Parathyroid adenoma (tissue), 2 donors: ENCODE data around the gene MTA2.

ENCODE experiments used
- H2AFZ ChIP-seq: fragments of 300-600 bp; sonication (generic); one replicate; pipeline ENCODE4 v1.7.0; 2017; ENCODE audit warnings: antibody characterized with exemption, mild to moderate bottlenecking
- H3K27ac ChIP-seq: fragments of 300-600 bp; sonication (generic); one replicate; pipeline ENCODE4 v1.7.0; 2017
- H3K27me3 ChIP-seq: fragments of 300-600 bp; sonication (generic); one replicate; pipeline ENCODE4 v1.7.0; 2017; ENCODE audit warnings: low read length; ENCODE audit not compliant: control insufficient read depth, insufficient read depth
- H3K36me3 ChIP-seq: fragments of 300-600 bp; sonication (generic); one replicate; pipeline ENCODE4 v1.7.0; 2017; ENCODE audit warnings: low read length; ENCODE audit not compliant: control insufficient read depth, insufficient read depth
- H3K4me1 ChIP-seq: fragments of 300-600 bp; sonication (generic); one replicate; pipeline ENCODE4 v1.7.0; 2017; ENCODE audit warnings: control low read depth
- H3K4me2 ChIP-seq: fragments of 300-600 bp; sonication (generic); one replicate; pipeline ENCODE4 v1.7.0; 2017; ENCODE audit warnings: low read length
- H3K4me3 ChIP-seq: fragments of 300-600 bp; sonication (generic); one replicate; pipeline ENCODE4 v1.7.0; 2017; ENCODE audit warnings: low read depth, low read length
- H3K79me2 ChIP-seq: fragments of 300-600 bp; sonication (generic); one replicate; pipeline ENCODE4 v1.7.0; 2017; ENCODE audit warnings: control low read depth
- H3K9ac ChIP-seq: fragments of 300-600 bp; sonication (generic); one replicate; pipeline ENCODE4 v1.7.0; 2017; ENCODE audit warnings: mild to moderate bottlenecking
- H3K9me3 ChIP-seq: fragments of 300-600 bp; sonication (generic); one replicate; pipeline ENCODE4 v1.7.0; 2017; ENCODE audit warnings: low read length; ENCODE audit not compliant: control insufficient read depth
- CTCF ChIP-seq: fragments of 300-600 bp; sonication (generic); IDR thresholded peaks from one replicate; pipeline ENCODE4 v1.7.0; 2017; ENCODE audit warnings: antibody characterized with exemption, mild to moderate bottlenecking
- donor health status: primary hyperparathyroidism.

The MTA2 gene

GRCh38 chr11:62647609-62648005 lies 45.9 kb upstream of the MTA2 start:
- Histone ChIP-seq H3K9me3 (no peaks in the 10 kb centered on the region), H3K27ac (no peak overlapping the region), H3K4me2 (no peak overlapping the region), H3K9ac (no peak overlapping the region), H2AFZ (no peak overlapping the region), H3K36me3 (no peaks in the 10 kb centered on the region), H3K27me3 (no peaks in the 10 kb centered on the region), H3K79me2 (peaks cover 12% of the 10 kb centered on the region), H3K4me1 (peaks cover 3% of the 10 kb centered on the region), H3K4me3 (no peak overlapping the region)
- TF ChIP-seq CTCF, result no peak

DNA sequence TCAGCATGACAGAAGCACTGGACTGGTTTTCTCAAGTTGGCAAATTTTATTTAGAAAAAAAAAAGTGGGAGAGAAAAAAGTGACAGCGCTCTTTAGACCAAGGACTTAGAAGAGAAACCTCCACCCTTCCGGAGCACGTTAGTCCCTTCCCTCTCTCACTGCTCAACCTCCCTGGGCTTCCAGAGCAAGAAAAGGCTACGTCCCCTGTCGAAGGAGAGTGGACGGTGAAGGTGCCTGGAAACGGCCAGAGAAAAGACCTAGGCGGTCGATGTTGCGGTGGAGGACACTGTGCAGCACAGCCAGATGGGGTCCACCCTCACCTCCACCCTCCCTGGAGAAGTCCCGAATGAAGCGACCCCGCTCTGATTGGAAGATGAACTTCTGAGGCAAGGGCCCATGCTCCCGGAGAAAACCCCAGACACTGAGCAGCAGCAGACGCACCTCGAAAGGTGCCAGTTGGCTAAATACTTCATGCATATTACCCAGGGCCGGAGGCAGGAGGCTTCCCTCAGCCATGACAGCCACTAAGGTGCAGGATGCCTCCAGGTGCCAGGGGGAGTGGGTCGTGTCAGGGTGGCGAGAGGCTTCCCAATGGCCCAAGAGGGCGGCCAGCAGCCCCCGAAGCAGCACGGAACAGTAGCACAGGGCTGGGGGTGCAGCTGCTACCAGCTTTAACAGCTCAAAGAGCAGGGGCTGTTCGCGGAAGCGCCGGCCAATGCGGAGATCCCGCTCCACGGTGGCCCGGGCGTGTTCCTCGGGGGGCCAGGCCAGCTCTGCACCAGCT lies 45.4 kb upstream of the MTA2 start:
- Histone ChIP-seq H3K4me2 (no peak overlapping the region), H3K36me3 (no peaks in the 10 kb centered on the region), H3K4me3 (no peak overlapping the region), H3K27ac (no peak overlapping the region), H3K9me3 (no peaks in the 10 kb centered on the region), H2AFZ (no peak overlapping the region), H3K9ac (no peak overlapping the region), H3K27me3 (no peaks in the 10 kb centered on the region), H3K4me1 (peaks cover 3% of the 10 kb centered on the region), H3K79me2 (peaks cover 10% of the 10 kb centered on the region)
- TF ChIP-seq CTCF, result no peak

DNA sequence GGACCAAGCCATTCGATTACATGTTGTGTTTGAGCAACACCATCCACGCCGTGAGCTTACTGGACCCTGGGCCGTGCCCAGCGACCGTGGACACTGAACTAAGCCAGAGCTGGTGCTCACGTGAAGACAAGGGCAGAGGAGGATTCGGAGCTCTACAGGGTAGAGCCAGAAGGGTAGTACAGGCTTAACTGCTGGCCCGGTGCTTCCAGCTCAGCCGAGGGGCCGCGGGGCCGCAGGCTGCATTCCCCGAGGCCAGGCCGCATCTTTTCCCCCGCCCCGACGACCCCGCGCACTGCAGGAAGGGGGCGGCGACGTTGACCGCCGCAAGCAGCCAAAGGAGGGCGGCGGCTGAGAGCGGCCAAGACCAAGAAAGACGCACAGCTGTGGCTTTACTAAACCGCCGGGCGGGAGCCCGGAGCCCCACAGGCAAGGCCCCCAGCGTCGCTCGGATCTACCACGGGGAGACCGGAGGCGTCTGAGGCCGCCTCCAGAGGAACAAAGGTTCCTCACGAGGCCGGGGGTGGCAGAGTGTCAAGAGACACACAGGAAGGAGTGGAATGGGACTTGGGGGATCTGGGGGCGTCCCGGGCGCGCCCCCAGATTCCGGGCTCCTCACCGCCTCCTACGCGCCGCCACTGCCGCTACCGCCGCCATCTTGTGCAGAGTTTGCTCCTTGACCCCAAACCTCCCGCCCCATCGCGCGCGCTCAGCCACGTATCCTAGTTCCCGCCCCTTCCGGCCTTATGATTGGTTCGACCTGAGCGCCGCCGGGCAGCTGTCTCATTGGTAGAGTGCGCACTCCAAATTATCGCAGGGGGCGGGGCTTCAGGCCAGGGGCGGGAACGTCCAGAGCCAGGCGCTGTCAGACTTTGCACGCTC lies 44.5 kb upstream of the MTA2 start, which contains the start of gene GANAB:
TSS of gene GANAB (minus strand) at position 668 of the 879 bp plus-strand sequence. CDS start at position 654, 14 bp downstream.
- Histone ChIP-seq H3K4me2 (peak within 1 kb of the TSS; percentile 86), H2AFZ (peak within 1 kb of the TSS; percentile 60), H3K4me3 (peak within 1 kb of the TSS; percentile 76), H3K9me3 (no peaks in the 10 kb centered on the region), H3K9ac (peak within 1 kb of the TSS; percentile 35), H3K27me3 (no peaks in the 10 kb centered on the region), H3K36me3 (no peaks in the 10 kb centered on the region), H3K27ac (peak within 1 kb of the TSS; percentile 87), H3K4me1 (peaks cover 3% of the 10 kb centered on the region), H3K79me2 (peaks cover 10% of the 10 kb centered on the region)
- no peak for TF ChIP-seq CTCF

DNA sequence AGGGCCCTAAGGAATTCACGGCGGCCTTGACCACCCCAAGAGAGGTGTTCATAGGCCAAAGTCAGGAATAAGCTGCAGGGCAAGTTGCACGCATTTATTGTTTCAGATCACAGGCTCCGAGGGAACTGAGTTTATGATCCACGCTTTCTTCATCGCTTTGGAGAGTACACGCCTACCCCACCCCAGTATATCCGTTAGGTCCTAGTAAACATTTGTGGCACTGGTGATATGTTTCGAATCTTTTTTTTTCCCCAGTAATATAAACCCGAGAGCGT lies 43.9 kb upstream of the MTA2 start:
- H3K79me2 ChIP-seq, result peaks cover 10% of the 10 kb centered on the region
- no peaks in the 10 kb centered on the region for H3K9me3 ChIP-seq
- H3K27ac ChIP-seq, result peak overlapping the region; percentile 87
- no peak overlapping the region for H3K9ac ChIP-seq
- H3K4me1 ChIP-seq, result peaks cover 3% of the 10 kb centered on the region
- TF ChIP-seq CTCF, result no peak
- peak overlapping the region; percentile 76 for H3K4me3 ChIP-seq
- no peaks in the 10 kb centered on the region for H3K36me3 ChIP-seq
- peak overlapping the region; percentile 60 for H2AFZ ChIP-seq
- no peaks in the 10 kb centered on the region for H3K27me3 ChIP-seq
- peak overlapping the region; percentile 86 for H3K4me2 ChIP-seq
